Kidney epithelial cell (primary cell): ENCODE data around the gene ELMO1. TPM values are rescaled to one million over a fixed set of nuclear protein-coding genes. Genes with fewer than 3 reads are reported as not detected.

Experiments
- DNase-seq: peaks from one replicate; pipeline ENCODE4 v3.0.0-alpha.2; 2010; ENCODE audit warnings: low read depth
- H3K27me3 ChIP-seq: 2 replicates; pipeline ENCODE4 v1.6.0; 2011; ENCODE audit warnings: low read length; ENCODE audit not compliant: control insufficient read depth, insufficient read depth
- H3K36me3 ChIP-seq: 2 replicates; pipeline ENCODE4 v1.5.1; 2011; ENCODE audit warnings: low read length; ENCODE audit not compliant: control insufficient read depth, insufficient read depth
- H3K4me3 ChIP-seq: 2 replicates; pipeline ENCODE4 v1.5.1; 2011; ENCODE audit warnings: low read depth, mild to moderate bottlenecking, control low read depth, low read length
- CTCF ChIP-seq: IDR thresholded peaks from 2 replicates; pipeline ENCODE4 v1.5.1; 2011; ENCODE audit warnings: mild to moderate bottlenecking, moderate library complexity, low read length, control low read depth, inconsistent platforms; ENCODE audit not compliant: insufficient read depth, poor library complexity, severe bottlenecking
- total RNA-seq: library from RNA; depleted of rRNA; stranded (reverse); fragments of >200 nt; gene quantifications from 2 replicates; pipeline ENCODE4 v1.2.3, GENCODE V29; 2015

The ELMO1 gene
- total RNA-seq, 1 donor from 2014 or later: 11.4 TPM

DNA sequence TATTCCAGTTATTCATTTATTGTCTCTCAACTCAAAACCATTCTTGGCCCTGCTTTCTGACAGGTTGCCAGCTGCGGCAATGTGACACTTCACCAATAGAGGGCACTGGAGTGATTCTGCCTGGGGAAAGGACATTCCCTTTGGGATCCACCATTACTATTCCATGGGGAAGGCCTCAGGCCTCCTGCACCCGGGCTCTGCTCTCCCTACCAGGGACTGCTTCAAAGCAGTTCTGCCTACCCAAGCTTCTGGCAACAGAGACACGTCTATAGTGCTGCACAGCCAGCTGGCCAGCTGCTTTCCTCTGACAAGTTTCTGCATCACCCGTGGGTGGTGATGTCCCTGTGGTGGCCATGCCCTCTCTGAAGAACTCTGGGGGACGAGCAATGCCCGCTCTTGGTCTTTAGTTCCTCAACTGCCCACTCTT is 163.8 kb downstream of the ELMO1 start:
- Histone ChIP-seq H3K4me3 (no peak overlapping the region), H3K36me3 (no peaks in the 10 kb centered on the region), H3K27me3 (no peaks in the 10 kb centered on the region)
- TF ChIP-seq CTCF: peak; percentile 81
- DNase-seq: no peak

GRCh38 chr7:37284285-37284684 is 164.4 kb downstream of the ELMO1 start:
- TF ChIP-seq CTCF: no peak
- H3K36me3 ChIP-seq: no peaks in the 10 kb centered on the region
- H3K4me3 ChIP-seq: no peak overlapping the region
- no peaks in the 10 kb centered on the region for H3K27me3 ChIP-seq
- no peak for DNase-seq

DNA sequence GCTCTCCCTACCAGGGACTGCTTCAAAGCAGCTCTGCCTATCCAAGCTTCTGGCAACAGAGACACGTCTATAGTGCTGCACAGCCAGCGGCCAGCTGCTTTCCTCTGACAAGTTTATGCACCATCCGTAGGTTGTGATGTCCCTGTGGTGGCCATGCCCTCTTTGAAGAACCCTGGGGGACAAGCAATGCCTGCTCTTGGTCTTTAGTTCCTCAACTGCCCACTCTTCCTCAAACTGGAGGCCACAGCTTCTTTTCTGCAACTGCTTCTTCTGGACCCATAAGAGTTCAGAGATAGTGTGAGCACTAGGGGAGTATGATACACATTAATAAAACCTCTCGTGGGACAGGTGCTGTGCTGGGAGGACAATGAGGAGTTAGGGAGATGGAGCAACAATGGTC is 164.9 kb downstream of the ELMO1 start:
- no peak for DNase-seq
- no peak overlapping the region for H3K4me3 ChIP-seq
- H3K27me3 ChIP-seq: no peaks in the 10 kb centered on the region
- no peaks in the 10 kb centered on the region for H3K36me3 ChIP-seq
- TF ChIP-seq CTCF: no peak

DNA sequence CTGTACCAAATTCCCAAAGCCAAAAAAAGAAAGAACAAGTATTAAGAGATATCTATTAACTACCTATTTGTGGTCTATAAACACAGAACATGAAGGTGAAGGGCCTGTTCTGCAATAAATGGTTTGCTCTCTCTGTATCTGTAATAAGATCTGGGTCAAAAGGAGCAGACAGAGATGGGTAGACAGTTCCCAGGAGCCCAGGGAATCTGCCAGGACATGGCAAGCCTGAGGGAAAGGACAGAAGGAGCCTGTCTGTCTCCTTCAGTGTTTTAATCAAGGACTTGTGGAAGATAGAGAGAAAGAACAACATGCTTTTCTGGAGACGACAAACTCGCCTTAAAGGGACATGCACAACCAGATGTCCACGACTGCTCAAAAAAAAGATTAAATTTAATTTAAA is 165.7 kb downstream of the ELMO1 start:
- no peak for TF ChIP-seq CTCF
- H3K4me3 ChIP-seq: no peak overlapping the region
- no peaks in the 10 kb centered on the region for H3K36me3 ChIP-seq
- DNase-seq: no peak
- H3K27me3 ChIP-seq: no peaks in the 10 kb centered on the region

GRCh38 chr7:37282093-37282444 is 166.6 kb downstream of the ELMO1 start:
- no peak for TF ChIP-seq CTCF

GRCh38 chr7:37281368-37282092 is 167.1 kb downstream of the ELMO1 start:
- H3K27me3 ChIP-seq: no peaks in the 10 kb centered on the region
- TF ChIP-seq CTCF: no peak

More at GRCh38 chr7:37282093-37282444, 166.6 kb downstream of the ELMO1 start:
- Histone ChIP-seq H3K36me3 (no peaks in the 10 kb centered on the region), H3K4me3 (no peak overlapping the region), H3K27me3 (no peaks in the 10 kb centered on the region)
- no peak for DNase-seq

More at GRCh38 chr7:37281368-37282092, 167.1 kb downstream of the ELMO1 start:
- no peak overlapping the region for H3K4me3 ChIP-seq
- no peak for DNase-seq
- no peaks in the 10 kb centered on the region for H3K36me3 ChIP-seq
